Activated naive CD4-positive, alpha-beta T cell (primary cell): ENCODE data around the gene MRPL39.
"Not testable (repeated sequence)": the region's sequence is repeated elsewhere in the genome, so short reads cannot be mapped to it uniquely, and the experiment has no call there.

ENCODE experiments used
- DNase-seq, 4 experiments: peaks; one replicate each; lab custom pipeline; 2025; lab: John Stamatoyannopoulos, UW

Gene MRPL39

DNA sequence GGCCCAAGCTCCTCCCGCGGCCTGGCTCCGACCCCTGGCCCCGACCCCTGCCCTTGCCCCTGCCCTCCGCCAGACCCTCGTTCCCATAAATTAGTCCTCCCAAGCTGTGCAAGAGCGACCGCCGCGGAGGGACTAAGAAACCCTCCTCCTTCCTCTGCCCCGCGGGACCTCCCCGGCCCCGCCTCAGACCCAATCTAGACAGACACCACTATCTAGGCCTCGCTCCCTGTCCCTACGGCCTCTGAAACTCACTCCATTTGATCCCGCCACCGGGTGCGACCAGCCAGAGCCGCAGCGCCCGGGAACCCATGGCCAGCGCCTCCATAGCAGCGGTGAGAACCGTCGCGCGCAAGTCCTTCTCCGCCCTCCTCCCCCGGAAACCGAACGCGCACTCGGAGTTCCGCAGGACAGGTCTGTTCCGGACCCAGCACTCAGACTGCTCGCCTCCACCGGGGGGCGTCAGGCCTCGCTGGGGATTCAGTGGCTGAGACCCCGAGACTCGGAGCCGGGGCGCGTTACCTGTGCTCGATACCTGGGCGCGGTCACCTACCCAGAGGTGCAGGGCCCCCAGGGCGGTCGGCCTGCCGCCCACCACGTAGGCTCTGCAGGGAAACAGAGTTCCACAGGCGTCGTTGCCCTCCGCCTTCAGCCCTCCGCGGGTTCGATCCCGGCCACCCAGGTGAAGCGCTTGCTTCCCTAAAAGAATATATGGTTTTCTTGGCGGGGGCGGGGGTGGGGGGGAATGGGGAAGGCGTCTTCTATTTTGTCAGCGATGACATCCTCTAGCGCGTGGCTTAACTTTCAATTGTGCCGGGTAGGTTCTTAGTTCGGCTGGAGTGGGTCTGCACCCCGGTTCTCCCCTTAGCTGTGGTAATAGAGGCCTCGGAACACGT, at the start of gene MRPL39:
Gene MRPL39, minus strand, starts transcription at position 331 of the 893 bp plus-strand sequence. Its CDS starts 6 bp downstream, at position 325.
- DNase-seq = peak; percentile 64 to 80 (median 75)

DNA sequence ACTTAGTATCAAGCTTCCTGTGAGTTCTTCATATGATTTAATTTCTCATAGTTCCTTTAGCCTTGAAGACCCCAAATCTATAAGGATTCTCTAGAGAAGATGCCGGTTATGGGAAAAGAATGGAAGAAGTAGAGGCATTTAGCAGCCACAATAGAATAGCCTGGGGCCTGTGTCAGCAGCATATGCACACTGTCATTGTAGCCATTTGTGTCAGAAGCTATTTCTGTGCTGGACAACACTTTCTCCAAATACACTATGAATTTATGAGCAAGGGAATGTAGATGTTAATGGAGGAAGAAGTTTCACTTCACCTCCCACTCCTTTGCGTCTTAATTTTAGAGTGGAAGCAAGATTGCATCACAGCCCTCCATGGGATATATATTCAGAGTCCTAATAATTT, 49.1 kb upstream of the MRPL39 start:
- no peak for DNase-seq

DNA sequence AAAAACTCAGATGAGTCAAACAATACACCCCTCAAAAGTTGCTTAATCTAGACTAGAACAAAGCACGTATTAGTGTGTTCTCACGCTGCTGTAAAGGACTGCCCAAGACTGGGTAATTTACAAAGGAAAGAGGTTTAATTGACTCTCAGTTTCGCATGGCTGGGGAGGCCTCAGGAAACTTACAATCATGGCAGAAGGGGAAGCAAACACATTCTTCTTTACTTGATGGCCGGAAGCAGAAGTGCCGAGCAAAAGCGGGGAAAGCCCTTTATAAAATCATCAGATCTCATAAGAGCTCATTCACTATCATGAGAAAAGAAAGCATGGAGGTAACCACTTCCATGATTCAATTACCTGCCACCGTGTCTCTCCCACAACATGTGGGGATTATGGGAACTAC, 41.9 kb upstream of the MRPL39 start:
- DNase-seq = no peak

DNA sequence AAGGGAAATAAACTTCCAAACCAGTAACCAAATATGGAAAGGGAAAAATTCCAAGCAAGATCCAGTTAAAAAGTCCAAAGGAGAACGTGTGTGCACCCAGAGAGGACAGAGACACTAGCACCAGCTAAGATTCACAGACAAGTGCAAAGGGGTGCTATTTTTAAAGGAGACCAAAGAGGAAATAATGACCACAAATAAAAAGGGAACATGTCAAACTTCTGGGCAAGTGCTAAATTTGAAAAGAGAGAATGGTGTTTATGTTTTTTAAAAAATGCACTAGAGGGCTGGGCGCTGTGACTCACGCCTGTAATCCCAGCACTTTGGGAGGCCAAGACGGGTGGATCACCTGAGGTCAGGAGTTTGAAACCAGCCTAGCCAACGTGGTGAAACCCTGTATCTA, 40.4 kb upstream of the MRPL39 start:
- DNase-seq = no peak

DNA sequence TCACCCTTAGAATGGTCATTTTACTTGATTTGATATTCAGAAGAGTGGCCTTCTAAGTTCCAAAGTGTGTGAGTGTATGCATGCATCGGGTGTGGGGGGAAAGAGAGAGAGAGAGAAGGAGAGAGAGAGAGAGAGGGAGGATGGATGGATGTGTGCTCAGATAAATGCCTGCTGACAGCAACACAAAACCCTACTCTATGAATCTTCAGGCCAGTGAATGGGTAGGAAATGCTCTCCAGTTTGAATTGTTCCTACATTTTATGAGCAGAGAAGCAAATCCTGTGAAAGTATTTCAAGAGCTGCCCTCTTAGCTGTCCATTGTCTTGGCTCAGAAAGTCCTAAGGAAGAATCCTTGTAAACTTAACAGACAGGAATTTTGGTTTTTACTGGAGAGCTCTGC, 39.2 kb upstream of the MRPL39 start:
- no peak for DNase-seq

DNA sequence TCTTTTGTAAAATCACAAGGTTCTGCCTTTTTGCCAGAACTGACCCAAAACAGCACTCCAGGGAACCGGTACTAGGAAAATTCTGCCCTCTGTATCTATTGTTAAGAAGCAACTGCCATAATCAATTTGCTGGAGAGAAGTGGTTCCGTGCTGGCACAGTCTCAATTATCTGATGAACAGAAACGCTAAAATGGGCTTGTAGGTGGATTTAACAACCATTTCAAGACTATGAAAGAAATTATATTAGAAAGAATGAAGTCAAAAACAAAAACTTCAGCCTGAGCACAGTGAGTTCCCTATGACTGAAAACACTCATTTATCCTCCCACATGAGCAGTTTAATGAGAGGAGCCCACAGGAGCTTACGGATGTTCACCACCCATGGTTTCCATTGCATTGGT, 36.2 kb upstream of the MRPL39 start:
- no peak for DNase-seq

DNA sequence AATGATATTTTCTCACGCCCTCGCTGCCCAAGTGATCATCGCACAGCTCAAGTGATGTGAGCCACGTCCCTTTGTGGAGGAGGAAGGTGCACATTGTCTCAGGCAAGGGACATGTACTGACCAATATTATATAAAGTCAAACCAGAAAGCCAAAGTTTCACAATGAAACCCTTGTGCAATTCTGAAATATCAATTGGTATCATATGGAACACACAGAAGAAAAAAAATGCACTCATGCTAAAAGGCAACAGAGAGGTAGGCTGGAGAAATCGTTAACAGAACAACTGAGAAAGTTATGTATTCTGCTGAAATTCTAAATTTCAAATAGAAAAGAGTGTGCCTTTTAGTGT, 33.6 kb upstream of the MRPL39 start:
- DNase-seq = no peak

DNA sequence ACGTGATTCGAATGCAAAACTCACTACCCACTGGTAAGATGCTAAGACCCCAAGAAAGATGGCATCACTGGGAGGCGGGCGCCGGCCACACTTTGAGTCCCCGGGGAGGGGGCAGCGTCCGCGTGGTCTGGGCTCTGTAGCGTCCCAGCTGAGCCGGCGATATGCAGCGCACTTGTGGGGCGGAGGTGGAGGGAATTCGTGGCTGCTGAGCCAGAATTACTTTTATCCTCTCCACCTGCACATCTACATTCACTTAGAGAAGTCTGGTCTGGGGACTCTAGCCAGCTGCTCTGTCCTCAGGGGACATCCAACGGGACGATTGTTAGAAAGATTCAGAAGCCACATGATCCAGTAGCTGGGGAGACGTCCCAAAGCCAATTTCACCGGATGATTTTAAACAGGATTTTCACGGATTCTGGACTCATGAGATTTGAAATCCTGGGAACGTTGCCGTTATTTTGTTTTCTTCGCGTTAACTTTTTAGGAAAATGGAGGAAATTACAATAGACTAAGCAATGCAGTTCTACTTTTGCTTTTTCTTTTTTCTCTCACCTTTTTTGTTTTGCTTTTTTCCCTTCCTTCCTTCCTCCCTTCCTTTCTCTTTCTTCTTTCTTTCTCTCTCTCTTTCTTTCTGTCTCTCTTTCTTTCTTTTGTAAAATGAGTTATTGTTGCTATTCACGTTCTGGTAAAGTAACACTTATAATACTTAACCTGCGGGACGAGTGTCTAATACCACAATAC, 33.1 kb upstream of the MRPL39 start:
- no peak for DNase-seq

DNA sequence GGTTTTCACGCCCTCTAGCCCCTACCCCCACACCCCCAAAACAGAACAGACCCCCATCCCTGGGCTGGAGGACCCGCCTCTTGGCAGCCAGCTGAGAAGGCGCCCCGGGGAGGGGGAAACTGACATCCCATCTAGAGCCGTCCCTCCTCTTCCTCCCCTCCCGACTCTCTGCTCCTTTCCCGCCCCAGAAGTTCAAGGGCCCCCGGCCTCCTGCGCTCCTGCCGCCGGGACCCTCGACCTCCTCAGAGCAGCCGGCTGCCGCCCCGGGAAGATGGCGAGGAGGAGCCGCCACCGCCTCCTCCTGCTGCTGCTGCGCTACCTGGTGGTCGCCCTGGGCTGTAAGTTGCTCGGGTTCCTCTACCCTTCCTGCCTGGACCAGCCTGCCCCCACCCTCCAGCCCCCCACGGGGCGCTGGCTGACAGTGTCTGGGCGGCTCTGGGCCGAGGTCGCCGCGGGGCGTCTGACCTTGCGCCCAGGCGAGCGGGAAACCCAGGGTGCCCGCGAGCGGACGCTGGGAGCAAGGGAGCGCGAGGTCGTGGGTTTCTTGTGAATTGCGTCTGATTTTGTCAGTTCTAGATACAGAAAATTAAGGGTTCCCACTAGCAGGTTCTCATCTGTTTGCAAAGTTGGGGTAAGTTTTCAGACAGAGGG, 32.4 kb upstream of the MRPL39 start:
- DNase-seq = peak in 2 of 4 experiments; percentile 2 to 23

DNA sequence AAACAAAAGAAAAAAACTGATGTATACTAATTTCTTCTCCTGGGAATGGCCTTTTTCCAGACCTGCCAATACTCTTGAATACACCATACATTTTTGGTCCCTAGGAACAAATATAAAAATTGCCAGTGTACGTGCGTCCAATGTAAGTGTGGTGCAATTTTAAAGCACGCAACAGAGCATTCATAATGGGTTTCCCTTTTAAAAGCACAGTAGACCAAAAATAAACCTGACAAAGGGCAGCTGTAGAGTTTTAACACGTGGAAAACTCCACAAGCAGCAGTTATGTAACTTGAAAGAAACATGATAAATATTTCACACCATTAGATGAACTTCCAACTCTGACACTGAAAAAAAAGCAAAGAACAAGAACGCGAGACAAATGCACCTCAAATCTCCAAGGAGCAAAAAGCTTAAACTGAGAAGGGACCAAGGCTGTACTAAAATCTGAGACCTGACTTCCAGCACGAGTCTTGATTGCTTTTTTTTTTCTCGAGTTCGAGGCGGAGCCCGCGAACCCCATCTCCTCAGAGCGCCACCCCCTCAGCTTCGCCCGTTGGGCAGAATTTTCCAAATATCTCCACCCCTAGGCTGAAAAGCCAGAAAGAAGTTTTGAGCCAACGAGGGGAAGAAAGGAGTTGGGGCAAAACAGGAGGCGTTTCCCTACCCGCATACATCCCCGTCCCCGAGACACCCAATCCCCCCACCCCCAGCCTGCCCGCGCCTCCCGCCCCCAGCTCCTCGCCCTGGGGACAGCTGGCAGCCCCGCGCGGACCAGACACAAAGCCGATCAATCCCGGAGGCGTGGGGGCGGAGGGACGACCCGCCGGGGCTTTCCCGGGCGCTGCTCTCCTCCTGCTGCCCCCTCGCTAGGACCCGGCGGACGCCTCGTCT, 31.6 kb upstream of the MRPL39 start, which contains the start of gene JAM2:
Gene JAM2, plus strand, starts transcription at position 599 of the 891 bp plus-strand sequence. CDS start 564 bp downstream, outside the sequence.
- peak in 1 of 4 experiments; percentile 10 for DNase-seq

DNA sequence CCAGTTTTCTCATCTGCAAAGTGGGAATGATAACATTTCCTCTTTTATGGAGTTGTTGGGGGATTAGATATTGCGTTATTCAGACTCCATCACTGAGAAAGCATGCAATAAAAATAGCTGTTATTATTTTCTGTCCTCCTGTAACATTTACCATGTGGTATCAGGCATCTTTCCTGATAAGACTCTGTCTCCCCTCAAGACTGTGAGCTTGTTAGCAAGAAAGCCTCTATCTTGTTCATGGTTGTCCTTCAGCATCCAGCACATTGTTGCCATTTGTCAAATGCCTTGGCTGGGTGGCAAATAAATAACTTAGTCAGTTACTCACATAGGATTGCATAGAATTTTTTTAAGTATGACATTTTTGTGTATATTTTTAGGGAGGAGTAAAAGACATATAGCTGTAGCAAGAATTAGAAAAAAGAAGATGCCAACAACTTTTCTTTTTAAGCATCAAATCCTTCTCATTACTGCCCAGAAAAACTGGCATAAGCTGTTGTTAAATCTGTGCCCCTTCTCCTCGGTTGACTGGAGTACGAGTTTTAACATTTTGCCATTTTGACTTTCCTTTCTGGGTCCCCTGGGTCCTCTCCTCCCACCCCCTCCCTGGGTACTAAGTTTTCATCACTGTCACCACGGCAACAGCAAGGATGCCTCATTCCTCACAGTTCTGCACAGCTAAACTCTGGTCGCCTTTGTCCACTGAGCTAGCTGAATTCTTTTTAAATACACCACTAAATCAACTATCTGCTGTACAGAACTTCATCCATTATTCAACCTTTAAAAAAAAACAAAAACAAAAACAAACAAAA, 30.8 kb upstream of the MRPL39 start:
- DNase-seq = no peak

DNA sequence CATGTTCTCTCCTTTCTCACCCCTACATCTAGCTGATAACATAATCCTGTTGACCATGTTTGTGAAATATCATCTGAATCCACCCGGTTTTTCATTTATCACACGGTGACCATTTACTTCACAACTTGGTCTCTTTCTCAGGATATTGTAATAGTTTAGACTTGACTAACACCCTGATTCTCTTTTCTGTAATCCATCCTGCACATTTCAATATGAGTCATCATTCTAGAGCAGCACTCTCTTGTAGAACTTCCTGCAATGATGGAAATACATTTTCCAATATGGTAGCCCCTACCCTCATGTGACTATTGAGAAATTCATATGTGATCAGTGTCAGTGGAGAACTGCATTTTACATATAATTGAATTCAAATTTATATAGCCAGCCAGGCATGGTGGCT, 29.4 kb upstream of the MRPL39 start:
- no peak for DNase-seq

DNA sequence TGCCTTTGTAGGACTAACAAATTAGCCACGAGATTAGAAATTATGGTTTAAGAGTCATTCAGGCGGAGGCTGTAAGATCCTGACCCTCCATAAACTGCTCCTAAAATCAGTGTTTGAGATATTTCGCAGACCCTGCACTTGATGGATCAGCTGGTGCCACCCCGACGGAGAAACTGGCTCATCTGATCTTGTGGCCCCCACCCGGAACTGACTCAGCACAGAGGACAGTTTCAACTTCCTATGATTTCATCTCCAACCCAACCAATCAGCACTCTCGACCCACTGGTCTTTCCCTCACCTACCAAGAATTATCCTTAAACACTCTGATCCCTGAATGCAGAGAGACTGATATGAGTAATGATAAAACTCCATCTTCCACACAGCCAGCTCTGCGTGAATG, 28.0 kb upstream of the MRPL39 start:
- DNase-seq = no peak

DNA sequence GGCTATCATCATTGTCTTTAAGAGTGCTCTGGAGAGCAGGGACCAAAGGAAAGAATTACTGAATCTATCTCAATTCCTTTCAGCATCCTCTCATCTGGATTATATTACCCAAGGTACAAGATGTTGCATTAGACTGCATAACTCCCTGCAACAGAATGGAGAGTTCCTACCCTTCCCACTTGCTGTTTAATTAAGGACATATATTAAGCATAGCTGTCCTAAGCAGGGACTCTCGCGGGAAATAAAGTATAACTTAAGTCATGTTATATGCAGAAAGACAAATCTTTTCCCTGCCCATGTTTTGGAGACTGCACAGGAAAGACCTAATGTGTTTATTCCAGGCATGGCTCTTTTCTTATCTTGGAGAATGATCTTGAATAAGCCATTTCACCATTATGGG, 25.0 kb upstream of the MRPL39 start:
- DNase-seq = no peak

DNA sequence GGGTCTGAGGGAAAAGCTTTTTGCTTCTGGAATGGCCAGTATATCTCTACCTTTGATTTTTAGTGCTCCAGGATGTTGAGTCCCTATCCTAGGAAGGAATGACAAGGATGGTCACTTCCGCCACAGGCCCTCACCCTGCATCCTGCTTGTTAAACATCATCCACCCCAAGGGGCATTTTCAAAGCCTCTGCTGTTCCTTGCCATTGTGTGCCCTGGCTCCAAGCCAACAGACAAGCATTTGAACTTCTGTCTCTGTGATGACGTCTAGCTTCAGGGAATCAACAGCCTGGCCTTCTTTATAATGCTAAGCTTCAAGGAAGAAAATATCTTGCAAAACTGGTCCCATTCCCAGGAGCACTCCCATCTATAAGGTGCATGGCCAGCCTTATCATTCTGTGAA, 19.5 kb upstream of the MRPL39 start:
- DNase-seq = no peak

DNA sequence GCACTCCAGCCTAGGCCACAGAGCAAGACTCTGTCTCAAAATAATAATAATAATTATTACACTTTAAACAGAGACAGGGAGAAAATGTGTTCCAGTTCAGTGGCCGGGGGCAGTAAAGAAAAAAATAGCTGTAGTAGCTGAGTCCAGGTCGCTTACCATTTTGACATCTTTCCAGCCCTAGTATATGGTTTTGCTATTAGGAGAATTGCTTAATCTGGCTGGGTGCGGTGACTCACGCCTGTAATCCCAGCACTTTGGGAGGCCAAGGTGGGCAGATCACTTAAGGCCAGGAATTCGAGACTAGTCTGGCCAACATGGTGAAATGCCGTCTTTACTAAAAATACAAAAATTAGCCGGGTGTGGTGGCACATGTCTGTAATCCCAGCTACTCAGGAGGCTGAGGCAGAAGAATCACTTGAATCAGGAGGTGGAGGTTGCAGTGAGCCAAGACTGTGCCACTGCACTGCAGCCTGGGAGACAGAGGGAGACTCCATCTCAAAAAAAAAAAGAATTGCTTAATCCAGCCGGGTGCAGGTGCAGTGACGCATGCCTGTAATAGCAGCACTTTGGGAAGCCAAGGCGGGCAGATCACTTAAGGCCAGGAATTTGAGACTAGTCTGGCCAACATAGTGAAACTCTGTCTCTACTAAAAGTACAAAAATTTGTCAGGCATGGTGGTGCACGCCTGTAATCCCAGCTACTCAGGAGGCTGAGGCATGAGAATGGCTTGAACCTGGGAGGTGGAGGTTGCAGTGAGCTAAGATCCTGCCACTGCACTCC, 18.7 kb upstream of the MRPL39 start:
- DNase-seq = not testable (repeated sequence)

DNA sequence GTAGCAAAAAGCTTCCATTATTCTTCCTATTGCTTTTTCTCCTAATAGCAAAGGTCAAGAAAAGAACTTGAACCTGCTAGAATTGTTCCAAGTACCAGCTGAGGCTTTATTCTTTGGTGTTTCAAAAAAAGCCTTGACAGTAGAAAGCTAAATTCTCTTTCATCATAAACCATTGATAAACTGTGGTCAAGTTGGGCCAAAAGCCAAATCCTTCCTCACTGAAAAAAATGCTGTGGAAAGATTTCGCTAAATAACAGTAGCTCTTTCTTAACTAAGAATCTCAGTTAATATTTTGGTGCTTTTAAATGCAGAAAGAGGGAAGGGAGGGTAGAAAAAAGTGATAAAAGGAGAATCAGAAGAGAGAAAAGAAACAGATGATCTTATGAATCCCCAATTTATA, 17.8 kb upstream of the MRPL39 start:
- DNase-seq = no peak

DNA sequence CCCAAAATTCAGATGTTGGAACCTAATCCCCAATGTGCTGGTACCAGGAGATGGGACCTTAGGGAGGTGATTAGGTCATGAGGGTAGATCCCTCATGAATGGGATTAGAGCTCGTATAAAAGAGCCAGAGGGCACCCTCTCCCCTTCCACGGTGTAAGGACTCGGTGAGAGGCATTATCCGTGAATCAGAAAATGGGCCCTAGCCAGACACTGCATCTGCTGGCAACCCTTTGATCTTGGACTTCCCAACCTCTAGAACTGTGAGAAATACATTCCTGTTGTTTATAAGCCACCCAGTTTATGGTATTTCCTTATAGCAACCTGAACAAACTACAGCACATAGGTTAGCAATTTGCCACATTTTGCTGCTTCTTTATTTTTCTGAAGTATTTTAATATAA, 17.2 kb upstream of the MRPL39 start:
- no peak for DNase-seq

DNA sequence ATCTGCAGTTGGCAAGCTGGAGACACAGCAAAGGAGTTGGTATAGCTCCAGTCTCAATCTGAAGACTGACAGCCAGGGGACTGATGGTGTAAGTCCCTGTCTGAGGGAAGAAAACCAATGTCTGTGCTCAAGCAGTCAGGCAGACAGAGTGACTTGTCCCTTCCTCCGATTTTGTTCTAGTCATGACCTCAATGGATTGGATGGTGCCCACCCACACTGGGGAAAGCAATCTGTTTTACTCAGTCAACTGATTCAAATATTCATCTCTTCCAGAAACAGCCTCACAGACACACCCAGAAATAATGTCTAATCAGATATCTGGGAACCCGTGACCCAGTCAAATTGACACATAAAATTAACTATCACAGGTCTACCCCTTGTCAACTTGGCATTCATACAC, 11.9 kb upstream of the MRPL39 start:
- DNase-seq = no peak

DNA sequence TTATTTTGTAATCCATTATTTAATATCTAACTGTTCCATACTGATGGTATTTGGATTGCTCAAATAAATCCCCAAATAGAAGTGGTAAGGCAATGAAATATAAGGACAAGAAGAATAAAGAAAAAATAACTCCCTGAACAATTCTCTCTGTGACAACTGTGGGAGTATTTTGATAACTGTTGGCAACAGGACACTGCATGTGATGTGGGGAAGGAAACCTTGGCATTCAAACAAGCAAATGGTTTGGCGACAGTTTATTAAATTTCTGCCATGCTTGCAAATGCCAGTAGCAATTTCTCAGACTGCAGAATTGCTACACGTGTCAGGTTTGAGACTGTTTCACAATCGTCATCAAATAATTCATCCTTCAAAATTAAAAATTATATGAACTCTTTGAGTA, 8.6 kb upstream of the MRPL39 start:
- no peak for DNase-seq
